ENCODE data around the gene TSPAN33.

The TSPAN33 gene

GRCh38 chr7:129162732-129163131, 18.2 kb downstream of the TSPAN33 start:
- TF ChIP-seq CTCF (IDR thresholded peaks at IDR 0.05; ENCODE audit: low read depth, low read length, missing control alignments) = no peak
- H3K4me3 ChIP-seq (replicated peaks; ENCODE audit: low read depth, low read length) = no peak overlapping the region
- DNase-seq (ENCODE audit: extremely low read depth, low read depth) = no peak

GRCh38 chr7:129163875-129164544, 19.5 kb downstream of the TSPAN33 start:
- peak; percentile 74 for TF ChIP-seq CTCF (IDR thresholded peaks at IDR 0.05; ENCODE audit: low read depth, low read length, missing control alignments)
- no peak overlapping the region for H3K4me3 ChIP-seq (replicated peaks; ENCODE audit: low read depth, low read length)
- peak; percentile 31 for DNase-seq (ENCODE audit: extremely low read depth, low read depth)

GRCh38 chr7:129166745-129167144, 22.2 kb downstream of the TSPAN33 start:
- DNase-seq (ENCODE audit: extremely low read depth, low read depth) = no peak
- H3K4me3 ChIP-seq (replicated peaks; ENCODE audit: low read depth, low read length) = no peak overlapping the region
- no peak for TF ChIP-seq CTCF (IDR thresholded peaks at IDR 0.05; ENCODE audit: low read depth, low read length, missing control alignments)

- H3K4me3 ChIP-seq (replicated peaks; ENCODE audit: low read depth, low read length) = no peak overlapping the region
- DNase-seq (ENCODE audit: extremely low read depth, low read depth) = no peak
- no peak for TF ChIP-seq CTCF (IDR thresholded peaks at IDR 0.05; ENCODE audit: low read depth, low read length, missing control alignments)
Measured at GRCh38 chr7:129167817-129168216, 23.3 kb downstream of the TSPAN33 start.

- no peak for TF ChIP-seq CTCF (IDR thresholded peaks at IDR 0.05; ENCODE audit: low read depth, low read length, missing control alignments)
- DNase-seq (ENCODE audit: extremely low read depth, low read depth) = no peak
- no peak overlapping the region for H3K4me3 ChIP-seq (replicated peaks; ENCODE audit: low read depth, low read length)
Measured at GRCh38 chr7:129168231-129169021, 23.9 kb downstream of the TSPAN33 start.

- no peak for TF ChIP-seq CTCF (IDR thresholded peaks at IDR 0.05; ENCODE audit: low read depth, low read length, missing control alignments)
- no peak for DNase-seq (ENCODE audit: extremely low read depth, low read depth)
- peak overlapping the region; percentile 32 for H3K4me3 ChIP-seq (replicated peaks; ENCODE audit: low read depth, low read length)
Measured at GRCh38 chr7:129169171-129169671, 24.7 kb downstream of the TSPAN33 start.

Data from HFF-Myc (cell line).